IPS-18c (cell line): ENCODE data around the gene IQCM.
"Not testable (repeated sequence)": the region's sequence is repeated elsewhere in the genome, so short reads cannot be mapped to it uniquely, and the experiment has no call there.

ENCODE experiments used
- H3K4me3 ChIP-seq: 2 replicates; pipeline ENCODE4 v1.7.0; 2013; ENCODE audit warnings: low read depth, mild to moderate bottlenecking, low read length, moderate library complexity; ENCODE audit not compliant: insufficient read depth
- H3K9me3 ChIP-seq: one replicate; pipeline ENCODE4 v1.6.1; 2013; ENCODE audit warnings: mild to moderate bottlenecking, low read length, moderate library complexity; ENCODE audit not compliant: control insufficient read depth, insufficient read depth

Gene IQCM

GRCh38 chr4:149341117-149341516 lies 474.5 kb downstream of the IQCM start:
- H3K4me3 ChIP-seq, H3K9me3 ChIP-seq: not testable (repeated sequence)

DNA sequence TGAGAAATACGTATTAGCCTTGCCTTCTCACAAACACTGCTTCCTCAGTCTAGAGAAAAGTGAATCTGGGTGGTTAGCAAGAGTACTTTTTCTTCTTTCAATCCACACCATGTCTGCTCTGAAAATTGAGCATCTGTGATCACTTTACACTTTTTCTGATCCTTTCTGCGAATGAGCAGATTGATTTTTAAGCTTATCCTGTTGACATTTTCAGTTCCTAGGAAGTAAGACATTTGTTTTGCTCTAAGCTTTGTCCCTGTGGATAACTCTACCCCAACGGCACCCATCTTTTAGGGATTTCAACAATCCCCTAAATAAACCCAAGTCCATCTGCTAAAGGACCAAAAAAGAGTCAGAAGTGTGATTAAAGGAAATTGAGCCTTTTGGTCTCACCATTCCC lies 487.5 kb downstream of the IQCM start:
- H3K9me3 ChIP-seq = no peaks in the 10 kb centered on the region
- H3K4me3 ChIP-seq = no peak overlapping the region

DNA sequence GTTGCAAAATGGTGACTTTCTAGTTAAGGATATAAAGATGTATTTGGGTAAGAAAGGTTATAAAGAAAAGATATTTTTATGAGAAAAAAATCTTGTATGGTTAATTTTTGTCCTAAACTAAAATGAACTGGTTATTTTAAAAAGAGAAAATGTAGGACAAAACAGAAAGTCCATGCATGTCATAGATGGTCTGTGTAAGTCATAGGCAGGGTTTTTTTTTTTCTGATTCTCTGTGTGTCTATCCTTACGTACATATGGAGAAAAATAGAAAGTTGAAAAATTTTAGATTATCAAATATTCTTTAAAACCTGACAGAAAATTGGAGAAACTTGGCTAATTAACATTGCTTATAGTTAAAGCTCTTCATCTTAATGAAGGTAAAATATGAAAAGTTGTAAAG lies 493.4 kb downstream of the IQCM start:
- no peaks in the 10 kb centered on the region for H3K9me3 ChIP-seq
- H3K4me3 ChIP-seq = no peak overlapping the region

DNA sequence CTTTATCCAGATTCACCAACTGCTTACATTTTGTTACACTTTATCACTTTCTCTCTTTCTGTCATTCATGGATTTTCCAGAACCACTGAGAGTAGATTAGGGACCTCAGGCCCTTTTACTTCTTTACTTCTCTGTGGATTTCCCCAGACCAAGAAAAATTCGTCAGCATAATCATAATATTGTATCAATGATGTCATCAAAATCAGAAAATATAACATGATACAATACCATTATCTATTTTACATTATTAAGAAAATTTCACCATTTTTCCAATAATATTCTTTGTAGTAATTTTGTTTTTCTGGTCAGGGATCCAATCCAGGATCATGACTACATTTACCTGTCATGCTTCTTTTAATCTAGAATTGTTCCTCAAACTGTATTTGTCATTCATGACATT lies 494.2 kb downstream of the IQCM start:
- no peak overlapping the region for H3K4me3 ChIP-seq
- no peaks in the 10 kb centered on the region for H3K9me3 ChIP-seq

- Histone ChIP-seq H3K9me3 (no peaks in the 10 kb centered on the region), H3K4me3 (no peak overlapping the region)
These were observed 504.6 kb downstream of the IQCM start for GRCh38 chr4:149311076-149311475.

GRCh38 chr4:149306537-149306936 lies 509.1 kb downstream of the IQCM start:
- no peaks in the 10 kb centered on the region for H3K9me3 ChIP-seq

More at GRCh38 chr4:149306537-149306936, 509.1 kb downstream of the IQCM start:
- H3K4me3 ChIP-seq = no peak overlapping the region
